HG02970 (cell line): ENCODE results near the gene AARS1.
"Not testable (repeated sequence)": the region's sequence is repeated elsewhere in the genome, so short reads cannot be mapped to it uniquely, and the experiment has no call there.

Experiments
- ATAC-seq: cut with Tn5 transposase; IDR thresholded peaks from one replicate; pipeline ENCODE4 v1.9.1; 2021; ENCODE audit warnings: mild to moderate bottlenecking, moderate library complexity, moderate number of reproducible peaks; ENCODE audit not compliant: unreplicated experiment, low FRiP score

The AARS1 gene

GRCh38 chr16:70276392-70276791, 12.9 kb downstream of the AARS1 start:
- ATAC-seq = no peak

GRCh38 chr16:70271696-70272095, 17.6 kb downstream of the AARS1 start:
- no peak for ATAC-seq

GRCh38 chr16:70270176-70270575, 19.1 kb downstream of the AARS1 start:
- ATAC-seq = no peak

DNA sequence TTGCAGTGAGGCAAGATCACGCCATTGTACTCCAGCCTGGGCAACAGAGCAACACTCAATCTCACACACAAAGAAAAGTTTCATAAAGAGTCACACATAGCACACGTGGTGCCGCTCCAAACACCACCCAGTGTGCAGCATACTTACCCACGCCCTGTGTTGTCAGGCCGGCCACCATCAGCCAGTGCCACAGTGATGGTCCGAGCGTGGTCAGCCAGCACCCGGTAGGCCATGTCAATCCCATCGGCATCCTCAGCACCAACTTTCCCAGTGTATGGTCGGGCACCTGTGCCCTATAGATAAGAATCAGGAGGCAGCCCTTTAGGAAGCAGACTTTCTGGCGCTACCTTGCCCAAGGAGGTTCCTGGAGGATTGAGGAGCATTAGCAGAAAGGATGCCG, 19.8 kb downstream of the AARS1 start:
- no peak for ATAC-seq

GRCh38 chr16:70267922-70268321, 21.4 kb downstream of the AARS1 start:
- ATAC-seq = not testable (repeated sequence)

DNA sequence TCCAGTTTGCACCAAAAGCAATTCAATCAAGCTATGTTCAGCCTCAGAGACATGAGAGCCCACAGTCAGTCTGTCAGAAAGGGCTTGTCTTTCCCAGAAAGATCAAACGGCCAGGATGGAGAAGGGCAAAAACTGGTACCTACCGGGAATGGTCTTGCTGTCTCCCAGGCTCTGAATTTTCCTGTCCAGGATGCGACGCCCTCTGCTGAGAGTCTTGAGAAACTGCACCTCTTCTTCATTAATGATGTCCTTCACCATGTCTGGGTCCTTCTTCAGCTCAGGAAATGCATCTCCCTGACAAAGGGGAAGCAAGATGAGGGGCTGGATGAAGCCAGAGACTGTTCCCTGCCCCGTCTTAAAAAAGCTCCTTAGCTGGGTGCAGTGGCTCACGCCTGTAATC, 21.8 kb downstream of the AARS1 start:
- no peak for ATAC-seq

DNA sequence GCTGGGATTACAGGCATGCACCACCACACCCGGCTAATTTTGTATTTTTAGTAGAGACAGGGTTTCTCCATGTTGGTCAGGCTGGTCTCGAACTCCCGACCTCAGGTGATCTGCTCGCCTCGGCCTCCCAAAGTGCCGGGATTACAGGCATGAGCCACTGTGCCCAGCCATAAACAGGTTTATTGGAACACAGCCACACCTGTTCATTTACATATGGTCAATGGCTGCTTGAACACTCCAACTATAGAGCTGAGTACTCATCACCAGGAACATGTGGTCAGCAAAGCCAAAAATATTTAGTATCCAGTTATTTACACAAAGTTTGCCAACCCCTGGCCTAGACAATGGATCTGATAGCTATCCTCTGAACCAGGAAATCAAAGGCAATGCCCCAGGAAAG, 29.4 kb downstream of the AARS1 start:
- not testable (repeated sequence) for ATAC-seq

DNA sequence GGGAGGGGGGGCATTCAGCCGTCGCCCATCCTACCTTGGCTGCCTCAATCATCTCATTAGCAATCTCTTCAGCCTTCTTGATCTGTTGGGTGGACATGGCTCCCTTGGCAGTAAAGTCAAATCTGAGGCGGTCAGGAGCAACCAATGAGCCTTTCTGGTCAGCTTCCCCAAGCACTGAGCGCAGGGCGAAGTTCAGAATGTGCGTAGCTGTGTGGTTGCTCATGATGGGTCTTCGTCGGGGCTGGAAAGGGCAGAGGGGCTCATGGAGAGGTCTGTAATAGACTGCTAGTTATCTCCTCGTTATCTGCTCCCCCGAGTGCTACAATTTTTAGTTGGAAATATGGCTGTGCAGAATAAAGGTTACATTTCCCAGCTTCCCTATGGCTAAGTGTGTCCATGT, 30.4 kb downstream of the AARS1 start:
- ATAC-seq = no peak

DNA sequence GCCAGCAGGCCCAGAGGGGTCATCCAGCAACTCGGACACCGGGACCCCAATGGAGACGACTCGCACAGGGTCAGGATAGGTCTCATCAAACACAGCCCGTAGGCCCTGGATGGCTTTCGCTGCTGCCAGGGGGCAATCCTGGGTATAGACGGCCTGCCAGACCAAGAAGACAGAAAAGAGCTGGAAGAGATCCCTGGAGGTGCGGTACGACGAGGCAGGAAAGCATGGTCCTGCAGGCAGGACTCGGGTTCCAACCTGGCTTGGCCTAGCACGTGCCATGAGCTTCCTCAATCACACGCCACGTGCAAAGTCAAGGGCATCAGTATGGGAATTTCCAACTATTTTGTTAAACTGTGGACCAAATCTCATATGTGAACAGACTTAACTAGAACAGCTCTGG, 31.2 kb downstream of the AARS1 start:
- ATAC-seq = no peak

- no peak for ATAC-seq
These were observed 31.9 kb downstream of the AARS1 start for GRCh38 chr16:70257391-70257790.

GRCh38 chr16:70255574-70255973, 33.7 kb downstream of the AARS1 start:
- no peak for ATAC-seq

- no peak for ATAC-seq
These were observed 34.4 kb downstream of the AARS1 start for GRCh38 chr16:70254965-70255286.

- ATAC-seq = no peak
These were observed 34.9 kb downstream of the AARS1 start for GRCh38 chr16:70254180-70254964.

DNA sequence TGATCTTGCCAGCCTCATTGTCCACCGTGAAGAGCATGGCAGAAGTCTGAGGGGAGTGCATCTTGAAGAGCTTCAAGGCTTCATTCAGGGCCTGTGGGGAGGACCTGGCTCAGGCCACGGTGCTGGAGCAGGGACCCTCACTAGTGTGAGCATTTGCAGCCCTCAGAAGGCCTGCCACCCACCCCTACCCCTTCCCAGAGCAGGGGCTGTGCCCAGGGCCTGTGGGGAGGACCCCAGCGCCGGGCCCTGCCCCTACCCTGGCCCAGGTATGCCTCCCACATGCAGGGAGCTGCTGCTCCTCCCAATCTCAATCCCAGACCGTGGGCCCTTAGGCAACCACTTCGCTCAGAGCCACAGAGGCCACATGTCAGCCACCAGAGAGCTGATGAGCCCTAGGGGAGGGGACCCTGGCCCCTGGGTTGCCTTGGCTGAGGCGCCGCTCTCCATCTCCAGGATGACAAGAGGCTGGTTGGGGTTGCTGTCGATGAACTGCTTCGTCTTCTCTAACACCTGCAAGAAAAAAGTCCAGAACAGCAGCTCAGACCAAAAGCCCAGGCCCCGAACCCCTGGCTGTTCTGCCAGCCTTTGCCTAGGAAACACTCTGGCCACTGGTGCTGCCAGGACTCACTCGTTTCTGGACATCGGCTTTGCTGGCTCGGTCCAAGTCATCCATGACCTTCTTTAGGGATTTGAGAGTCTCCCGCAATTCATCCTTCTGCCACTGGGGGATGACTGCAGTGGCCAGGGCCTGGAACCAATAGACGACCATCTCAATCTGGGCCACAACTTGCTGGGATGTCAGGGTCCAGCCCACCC, 35.8 kb downstream of the AARS1 start:
- no peak for ATAC-seq

DNA sequence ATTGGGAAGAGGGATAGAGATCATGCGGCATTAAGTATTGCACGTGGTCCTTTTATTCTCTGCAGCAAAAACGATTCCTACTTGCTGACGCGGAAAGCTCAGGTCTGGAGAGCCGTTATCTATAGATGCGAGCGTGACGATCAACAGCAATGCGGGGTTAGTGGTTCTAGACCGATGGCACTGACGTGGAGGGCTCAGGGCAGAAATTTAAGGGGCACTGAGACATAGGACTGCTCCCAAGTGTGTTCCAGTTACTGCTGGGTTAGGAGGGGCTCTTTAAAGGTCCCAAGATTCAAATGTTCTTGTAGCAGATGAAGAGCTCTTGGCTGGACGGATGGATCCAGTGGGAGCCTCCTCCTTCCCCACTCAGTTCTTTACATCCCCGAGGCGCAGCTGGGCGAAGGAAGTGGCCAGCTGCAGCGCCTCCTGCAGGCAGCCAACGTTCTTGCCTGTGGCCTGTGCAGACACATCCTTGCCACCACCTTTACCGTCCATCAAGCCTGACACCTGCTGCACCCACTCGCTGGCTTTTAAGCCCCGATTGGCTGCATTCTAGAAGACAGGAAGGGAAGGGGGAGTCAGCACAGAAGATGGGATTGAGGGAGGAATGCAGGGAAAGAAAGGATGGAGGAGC, 36.8 kb downstream of the AARS1 start:
- no peak for ATAC-seq

DNA sequence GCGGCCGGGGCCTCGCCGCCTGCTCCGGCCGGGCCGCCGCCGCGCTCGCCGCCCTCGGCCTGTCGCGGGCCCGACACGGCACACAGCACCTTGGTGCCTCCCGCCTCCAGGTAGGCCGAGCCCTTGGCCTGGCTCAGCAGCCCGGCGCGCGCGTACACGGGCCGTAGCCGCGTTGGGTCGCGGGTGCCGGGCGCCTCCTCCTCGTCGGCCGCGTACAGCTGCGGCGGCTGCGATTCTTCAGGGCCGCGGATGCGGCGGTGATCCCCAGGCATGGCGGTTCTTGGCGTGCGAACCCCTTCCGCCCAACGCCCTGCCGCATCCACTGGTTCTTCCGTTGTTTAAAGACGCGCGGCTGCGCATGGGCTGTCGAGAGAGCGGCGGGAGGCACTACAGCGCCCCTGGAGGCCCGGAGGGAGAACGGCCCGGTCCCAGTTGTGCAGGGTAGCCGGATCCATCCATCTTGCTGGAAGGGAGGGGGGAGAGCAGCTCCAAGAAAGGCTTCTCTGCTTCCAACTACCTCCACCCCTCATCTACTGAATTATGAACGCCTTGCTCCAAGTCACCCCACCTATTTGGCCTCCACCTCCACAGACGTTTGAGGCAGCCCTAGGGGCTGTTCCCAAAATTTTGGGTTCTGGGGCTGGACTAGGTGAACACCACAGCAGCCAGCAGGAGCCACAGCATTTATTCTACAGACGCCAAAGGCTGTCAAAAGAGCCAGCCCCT, 37.5 kb downstream of the AARS1 start, which contains the start of gene EXOSC6:
TSS of gene EXOSC6 (minus strand) at position 312 of the 726 bp plus-strand sequence. CDS start at position 272, 40 bp downstream.
- peak; percentile 88 for ATAC-seq

DNA sequence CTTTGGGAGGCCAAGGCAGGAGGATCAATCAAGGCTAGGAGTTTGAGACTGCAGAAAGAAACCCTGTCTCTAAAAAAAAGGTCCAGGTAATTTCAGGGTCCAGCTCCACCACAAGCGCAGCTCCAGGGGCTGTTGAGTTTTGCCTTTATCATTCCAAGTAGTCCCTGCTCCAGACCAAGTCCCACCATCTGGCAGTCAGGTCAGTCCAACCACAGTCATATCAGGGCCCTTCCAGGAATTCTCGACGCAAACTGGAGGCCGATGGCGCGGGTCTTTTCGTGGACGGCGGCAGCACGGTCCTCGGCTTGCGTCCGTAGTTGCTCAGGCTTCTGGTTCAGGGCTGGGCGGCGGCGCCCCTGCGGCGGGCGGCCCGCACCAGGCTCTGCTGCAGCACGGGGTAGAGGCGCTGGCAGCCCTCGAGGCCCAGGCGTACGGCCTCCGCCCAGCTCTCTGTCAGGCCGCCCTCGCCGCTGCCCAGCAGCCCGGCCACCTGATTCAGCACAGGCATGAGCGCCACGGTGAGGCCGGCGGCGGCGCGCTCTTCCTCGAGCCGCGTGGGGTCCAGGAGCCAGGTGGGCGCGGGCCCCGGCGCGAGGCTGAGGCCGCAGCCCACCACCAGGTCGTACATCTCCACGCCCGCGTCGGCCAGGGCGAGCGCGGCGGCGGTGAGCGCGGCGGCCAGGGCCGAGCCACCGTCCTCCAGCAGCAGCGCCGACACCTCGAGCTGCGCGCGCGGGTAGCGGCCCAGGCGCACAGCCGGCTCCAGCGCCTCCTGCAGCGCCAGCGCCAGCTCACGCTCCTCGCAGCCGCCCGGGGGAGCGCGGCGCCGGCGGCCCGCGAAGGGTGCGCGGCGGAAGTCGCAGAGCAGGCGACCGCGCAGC, 38.3 kb downstream of the AARS1 start:
- peak; percentile 41 for ATAC-seq

- ATAC-seq = not testable (repeated sequence)
These were observed 39.6 kb downstream of the AARS1 start for GRCh38 chr16:70249697-70250096.

- not testable (repeated sequence) for ATAC-seq
These were observed 50.5 kb downstream of the AARS1 start for GRCh38 chr16:70238773-70239172.

DNA sequence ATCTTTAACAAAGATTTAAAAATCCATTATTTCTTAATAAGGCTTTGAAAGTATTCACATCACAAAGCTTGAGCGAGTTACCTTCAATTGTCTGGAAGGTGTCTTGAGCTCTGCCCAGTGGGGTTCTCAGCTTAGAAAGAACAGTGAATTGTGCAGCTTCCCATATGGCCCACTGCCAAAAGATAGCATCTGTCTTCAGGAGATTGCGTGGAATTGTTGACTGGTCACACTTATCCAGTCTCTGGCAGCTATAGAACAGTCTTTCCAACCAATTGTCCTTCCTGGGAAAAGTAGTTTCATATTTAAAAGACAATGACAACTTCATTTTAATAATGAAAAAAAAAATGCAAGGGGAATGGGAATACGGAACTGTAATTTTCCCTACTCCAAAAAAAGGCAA, 57.5 kb downstream of the AARS1 start:
- not testable (repeated sequence) for ATAC-seq
